Measurements from ENCODE around the gene MCC. TPM values are rescaled to one million over a fixed set of nuclear protein-coding genes. Genes with fewer than 3 reads are reported as not detected.

The MCC gene
- total RNA-seq, 1 donor from 2014 or later, result 2.5 TPM

- Histone ChIP-seq H3K4me1 (peaks cover 7% of the 10 kb centered on the region), H3K9ac (no peak overlapping the region), H3F3A (ENCODE audit: low read depth) (no peaks in the 10 kb centered on the region), H3K79me2 (ENCODE audit: low read depth) (no peaks in the 10 kb centered on the region), H3K27me3 (no peaks in the 10 kb centered on the region), H4K20me1 (ENCODE audit: low read depth) (no peaks in the 10 kb centered on the region), H3K36me3 (no peaks in the 10 kb centered on the region), H3K4me3 (no peak overlapping the region), H2AFZ (replicated peaks) (no peak overlapping the region), H3K27ac (no peak overlapping the region), H3K4me2 (no peak overlapping the region), H3K9me3 (ENCODE audit: low read depth) (no peaks in the 10 kb centered on the region)
- H3K36me3 Mint-ChIP-seq, result peaks cover 1% of the 10 kb centered on the region
- no peak for TF ChIP-seq EZH2 (IDR thresholded peaks at IDR 0.05)
- TF ChIP-seq EZH2phosphoT487 (IDR thresholded peaks at IDR 0.05), result no peak
- no peaks in the 10 kb centered on the region for H3K9me3 Mint-ChIP-seq
- peaks cover 4% of the 10 kb centered on the region for H3K4me1 Mint-ChIP-seq
- no peak overlapping the region for H3K4me3 Mint-ChIP-seq
- peaks cover 6% of the 10 kb centered on the region for H3K27me3 Mint-ChIP-seq (ENCODE audit: insufficient read depth, low read depth)
- no peak overlapping the region for H3K27ac Mint-ChIP-seq
- DNase-seq (ENCODE audit: low spot score), result no peak
These were observed 392.4 kb downstream of the MCC start for GRCh38 chr5:113095831-113096230.

GRCh38 chr5:113093558-113093957, 394.7 kb downstream of the MCC start:
- TF ChIP-seq EZH2 (IDR thresholded peaks at IDR 0.05) (no peak), CTCF (IDR thresholded peaks at IDR 0.05) (no peak), EZH2phosphoT487 (IDR thresholded peaks at IDR 0.05) (no peak)
- peaks cover 13% of the 10 kb centered on the region for H3K4me1 Mint-ChIP-seq
- Histone ChIP-seq H4K20me1 (ENCODE audit: low read depth) (no peaks in the 10 kb centered on the region), H3K79me2 (ENCODE audit: low read depth) (no peaks in the 10 kb centered on the region), H3K27ac (no peak overlapping the region), H3K4me2 (no peak overlapping the region), H2AFZ (replicated peaks) (no peak overlapping the region), H3F3A (ENCODE audit: low read depth) (no peaks in the 10 kb centered on the region), H3K4me3 (no peak overlapping the region), H3K36me3 (no peaks in the 10 kb centered on the region), H3K27me3 (no peaks in the 10 kb centered on the region), H3K9me3 (ENCODE audit: low read depth) (no peaks in the 10 kb centered on the region), H3K9ac (no peak overlapping the region), H3K4me1 (peaks cover 2% of the 10 kb centered on the region)
- peaks cover 4% of the 10 kb centered on the region for H3K27me3 Mint-ChIP-seq (ENCODE audit: insufficient read depth, low read depth)
- DNase-seq (ENCODE audit: low spot score), result no peak
- no peak overlapping the region for H3K4me3 Mint-ChIP-seq
- H3K9me3 Mint-ChIP-seq, result no peaks in the 10 kb centered on the region
- H3K36me3 Mint-ChIP-seq, result peaks cover 1% of the 10 kb centered on the region
- H3K27ac Mint-ChIP-seq, result no peak overlapping the region

- no peak overlapping the region for H3K4me2 ChIP-seq
- no peak overlapping the region for H3K4me3 ChIP-seq
- Mint-ChIP-seq H3K27ac (no peak overlapping the region), H3K4me1 (peaks cover 13% of the 10 kb centered on the region), H3K36me3 (peaks cover 1% of the 10 kb centered on the region), H3K9me3 (no peaks in the 10 kb centered on the region), H3K27me3 (ENCODE audit: insufficient read depth, low read depth) (peaks cover 4% of the 10 kb centered on the region), H3K4me3 (no peak overlapping the region)
- H3K4me1 ChIP-seq, result no peaks in the 10 kb centered on the region
- H3K27ac ChIP-seq, result no peak overlapping the region
- H3K27me3 ChIP-seq, result no peaks in the 10 kb centered on the region
- H4K20me1 ChIP-seq (ENCODE audit: low read depth), result no peaks in the 10 kb centered on the region
- no peak for TF ChIP-seq EZH2 (IDR thresholded peaks at IDR 0.05)
- TF ChIP-seq CTCF (IDR thresholded peaks at IDR 0.05), result no peak
- no peak for TF ChIP-seq EZH2phosphoT487 (IDR thresholded peaks at IDR 0.05)
- no peaks in the 10 kb centered on the region for H3F3A ChIP-seq (ENCODE audit: low read depth)
- H3K9ac ChIP-seq, result no peak overlapping the region
- no peaks in the 10 kb centered on the region for H3K79me2 ChIP-seq (ENCODE audit: low read depth)
- H2AFZ ChIP-seq (replicated peaks), result no peak overlapping the region
- H3K36me3 ChIP-seq, result no peaks in the 10 kb centered on the region
- no peak for DNase-seq (ENCODE audit: low spot score)
- no peaks in the 10 kb centered on the region for H3K9me3 ChIP-seq (ENCODE audit: low read depth)
These were observed 395.6 kb downstream of the MCC start for GRCh38 chr5:113092683-113093082.

GRCh38 chr5:113091622-113092021, 396.6 kb downstream of the MCC start:
- no peak overlapping the region for H3K4me2 ChIP-seq
- H3K79me2 ChIP-seq (ENCODE audit: low read depth), result no peaks in the 10 kb centered on the region
- no peak overlapping the region for H2AFZ ChIP-seq (replicated peaks)
- H3K36me3 ChIP-seq, result no peaks in the 10 kb centered on the region
- no peak for DNase-seq (ENCODE audit: low spot score)
- no peaks in the 10 kb centered on the region for H3F3A ChIP-seq (ENCODE audit: low read depth)
- Mint-ChIP-seq H3K27ac (no peak overlapping the region), H3K9me3 (no peaks in the 10 kb centered on the region), H3K36me3 (no peaks in the 10 kb centered on the region), H3K4me1 (peaks cover 13% of the 10 kb centered on the region), H3K4me3 (no peak overlapping the region), H3K27me3 (ENCODE audit: insufficient read depth, low read depth) (peaks cover 4% of the 10 kb centered on the region)
- no peaks in the 10 kb centered on the region for H3K9me3 ChIP-seq (ENCODE audit: low read depth)
- H4K20me1 ChIP-seq (ENCODE audit: low read depth), result no peaks in the 10 kb centered on the region
- H3K9ac ChIP-seq, result no peak overlapping the region
- no peaks in the 10 kb centered on the region for H3K4me1 ChIP-seq
- H3K27ac ChIP-seq, result no peak overlapping the region
- no peaks in the 10 kb centered on the region for H3K27me3 ChIP-seq
- no peak for TF ChIP-seq CTCF (IDR thresholded peaks at IDR 0.05)
- TF ChIP-seq EZH2 (IDR thresholded peaks at IDR 0.05), result no peak
- no peak for TF ChIP-seq EZH2phosphoT487 (IDR thresholded peaks at IDR 0.05)
- H3K4me3 ChIP-seq, result no peak overlapping the region
